CD4-positive, alpha-beta T cell treated with Interleukin-6 for 4 hours (primary cell): ENCODE results near the gene EFNA5.
A peak's percentile ranks its signal among the peaks of the same experiment; 100 is the strongest.

Experiments used
- DNase-seq: peaks from one replicate; pipeline ENCODE4 v3.0.0-alpha.2; 2020; ENCODE audit warnings: mixed read lengths

EFNA5 gene

DNA sequence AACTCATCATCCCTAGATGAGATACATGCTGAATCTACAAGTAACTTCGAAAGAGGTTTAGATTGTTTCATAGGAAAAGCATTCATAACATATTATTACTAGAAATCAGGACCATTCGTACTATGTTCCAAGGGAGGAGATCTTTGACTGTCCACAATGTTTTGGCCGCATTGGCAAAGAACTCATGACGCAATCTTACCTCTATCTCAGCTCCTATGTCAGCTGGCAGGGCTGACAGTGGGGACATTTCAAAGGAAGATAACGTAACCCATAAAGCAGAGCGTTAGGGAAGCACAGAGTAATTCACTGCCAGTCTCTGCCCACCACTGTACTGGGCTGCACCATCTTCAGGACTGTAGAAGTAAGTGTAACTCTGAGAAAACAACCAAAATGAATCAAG lies 69.7 kb downstream of the EFNA5 start:
- no peak for DNase-seq

DNA sequence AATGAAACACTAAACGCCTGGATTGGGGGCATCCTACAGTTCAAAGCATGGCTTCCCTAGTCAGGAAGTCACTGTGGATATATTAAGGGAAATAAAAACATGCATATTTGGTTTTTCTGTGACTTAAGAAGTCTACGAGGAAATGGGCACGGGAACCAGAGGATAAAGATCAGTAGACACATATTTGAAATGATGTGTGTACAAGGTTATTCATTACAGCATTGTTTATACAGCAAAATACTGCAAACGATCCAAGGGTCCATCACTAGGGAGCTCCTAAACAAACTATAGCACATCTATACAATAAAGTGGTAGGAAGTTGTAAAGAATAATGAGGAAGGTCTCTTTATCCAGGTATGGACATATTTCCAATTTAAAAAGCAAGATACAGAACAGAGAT lies 71.8 kb downstream of the EFNA5 start:
- DNase-seq: no peak

DNA sequence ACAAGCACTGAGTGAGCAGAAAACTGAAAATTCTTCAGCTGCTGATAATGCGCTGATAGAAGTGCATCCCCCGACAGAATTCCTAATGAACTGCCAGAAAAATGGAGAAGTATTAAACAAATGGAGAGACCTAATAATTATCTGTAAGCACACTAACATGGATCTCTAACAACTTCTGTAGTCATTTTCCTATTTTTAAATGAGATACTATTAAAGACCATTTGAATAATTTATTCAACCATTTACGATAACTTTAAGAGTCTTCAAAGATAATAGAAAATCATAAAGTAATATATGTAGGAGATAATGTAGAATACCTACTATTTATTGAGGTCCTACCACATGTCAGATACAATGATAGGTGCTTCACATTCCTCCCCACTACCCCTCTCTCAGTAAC lies 72.9 kb downstream of the EFNA5 start:
- DNase-seq: no peak

DNA sequence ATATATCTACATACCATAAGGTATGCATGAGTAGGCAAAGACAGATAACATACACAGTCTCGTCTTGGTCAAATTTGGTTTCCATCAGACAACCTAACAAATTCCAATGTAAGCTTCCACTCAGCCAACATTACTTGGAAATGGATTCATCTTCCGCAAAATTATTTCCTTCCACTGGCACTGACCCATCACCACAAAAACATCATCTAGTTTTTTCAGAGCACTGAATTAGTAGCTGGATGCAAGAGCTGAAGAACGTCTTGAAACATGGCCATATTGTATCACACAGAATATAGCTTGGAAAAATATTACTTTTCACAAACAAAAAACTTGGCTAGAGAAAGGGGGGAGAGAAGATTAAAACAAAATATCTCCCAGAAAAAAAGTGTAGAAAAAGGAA lies 73.5 kb downstream of the EFNA5 start:
- no peak for DNase-seq

DNA sequence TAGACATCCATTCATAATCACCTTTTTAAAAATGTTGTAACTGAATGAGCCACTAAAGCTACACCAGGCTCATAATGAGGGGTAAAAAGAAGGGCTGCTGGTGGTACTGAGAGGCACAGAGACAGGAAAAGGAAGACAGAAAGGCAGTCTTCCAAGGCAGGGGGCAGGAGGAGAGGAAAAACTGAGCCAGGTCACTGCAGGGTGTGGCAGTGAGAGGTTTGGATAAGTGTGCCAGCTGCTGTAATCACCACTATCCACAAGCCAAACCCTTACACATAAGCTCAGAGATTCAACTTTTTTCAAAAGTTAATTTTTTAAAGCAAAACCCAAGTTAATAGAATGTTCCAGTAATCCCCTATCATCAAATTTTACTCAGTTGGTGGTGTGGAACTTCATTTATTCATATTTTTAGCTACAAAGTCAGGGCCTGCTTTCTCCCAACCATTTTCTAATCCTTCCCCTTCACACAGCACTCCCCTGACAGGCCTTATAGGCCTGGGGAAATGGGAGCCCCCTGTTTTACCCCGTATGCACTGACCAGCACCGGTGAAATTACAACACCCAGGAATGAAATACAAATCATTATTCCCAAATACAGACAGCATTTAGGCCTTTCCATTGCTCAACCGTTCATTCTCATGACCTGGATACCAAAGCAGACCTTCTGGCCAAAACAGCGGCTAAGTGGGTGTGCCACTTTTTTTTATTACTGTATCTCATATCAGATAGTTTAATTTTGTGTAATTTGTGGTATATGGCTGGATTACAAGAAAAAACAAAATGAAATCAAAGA lies 76.3 kb downstream of the EFNA5 start:
- DNase-seq: no peak

DNA sequence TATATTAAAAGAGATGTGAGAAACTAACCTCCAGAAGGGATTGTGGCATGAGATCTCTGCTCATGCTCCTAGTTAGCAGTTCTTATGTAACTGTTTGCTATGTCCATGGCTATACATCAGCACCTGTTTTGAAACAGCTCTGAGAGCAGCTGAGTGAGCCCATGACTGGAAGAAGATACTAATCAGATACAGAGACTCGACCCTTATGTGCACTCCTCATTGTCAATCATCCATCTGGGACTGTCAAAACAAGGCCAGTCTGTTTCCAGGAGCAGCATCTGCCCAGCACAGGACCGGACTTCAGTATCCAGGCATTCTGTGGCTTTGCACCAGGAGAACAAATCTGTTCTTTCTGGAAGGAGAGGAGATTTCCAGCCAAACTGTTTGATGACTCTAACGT lies 77.7 kb downstream of the EFNA5 start:
- DNase-seq: no peak

DNA sequence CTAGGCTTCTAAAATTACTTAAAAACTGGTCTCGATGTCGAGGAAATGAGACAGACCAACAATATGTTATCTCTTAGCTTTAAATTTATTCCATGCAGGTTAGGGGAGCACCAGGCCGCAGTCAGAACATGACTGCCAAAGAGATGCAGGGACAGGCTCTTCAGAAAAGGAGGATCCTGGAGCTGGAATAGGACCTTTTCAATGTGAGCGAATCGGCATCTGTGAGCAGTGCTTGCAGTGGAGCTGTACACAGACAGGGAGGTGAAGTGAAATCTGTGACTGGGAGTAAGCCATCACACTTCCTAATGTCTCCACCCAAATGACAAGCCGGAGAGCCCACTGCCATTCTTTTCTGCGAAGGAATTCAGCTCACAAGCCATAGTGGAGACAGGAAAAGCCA lies 78.2 kb downstream of the EFNA5 start:
- no peak for DNase-seq

DNA sequence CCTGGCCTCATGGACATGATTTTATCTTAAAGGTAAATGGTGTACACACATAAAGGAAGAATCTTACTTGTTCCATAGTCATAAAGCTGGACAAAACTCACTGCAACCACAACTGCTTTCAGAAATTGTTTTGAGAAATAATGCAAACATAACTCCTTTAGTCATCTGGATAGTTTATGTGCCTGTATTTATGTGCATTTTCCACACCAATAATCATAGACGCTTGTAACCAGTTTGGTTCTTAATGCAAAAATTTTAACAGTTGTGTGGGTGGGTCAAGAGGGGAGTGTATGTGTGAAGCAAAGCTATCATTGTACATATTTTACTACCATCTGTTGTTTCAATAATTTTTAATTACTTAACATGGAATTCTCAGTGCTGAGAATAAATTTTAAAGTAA lies 80.1 kb downstream of the EFNA5 start:
- DNase-seq: no peak

DNA sequence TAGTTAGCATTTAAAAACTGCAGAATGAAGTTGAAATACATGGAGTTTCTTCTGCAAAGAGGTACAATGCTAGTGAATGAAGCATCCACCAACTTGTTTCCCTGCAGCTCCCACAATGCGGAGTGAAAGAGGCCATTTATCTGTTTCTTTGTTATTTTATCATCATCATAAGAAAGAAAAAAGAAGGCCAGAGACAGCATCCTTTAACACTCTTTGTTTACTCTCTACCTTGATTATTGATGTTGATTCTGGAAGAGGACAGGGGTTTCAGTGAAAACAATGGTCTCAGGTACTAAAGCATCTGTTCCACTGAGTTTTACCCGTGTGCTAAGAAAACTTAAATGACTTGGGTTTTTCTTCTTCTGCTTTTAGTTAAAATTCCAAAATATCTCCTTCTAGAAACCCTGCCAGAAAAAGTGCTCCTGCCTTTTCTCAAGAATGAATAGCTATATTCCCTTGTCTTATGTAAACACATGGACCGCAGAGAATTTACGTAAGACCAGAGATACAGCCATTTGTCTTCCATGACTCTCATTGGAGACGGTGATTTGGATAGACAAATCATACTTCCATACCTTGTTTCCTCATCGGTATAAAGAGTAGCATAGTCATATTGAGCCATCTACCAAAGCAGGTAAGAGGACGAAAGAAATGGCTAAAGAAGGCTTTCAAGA lies 81.1 kb downstream of the EFNA5 start:
- DNase-seq: no peak

DNA sequence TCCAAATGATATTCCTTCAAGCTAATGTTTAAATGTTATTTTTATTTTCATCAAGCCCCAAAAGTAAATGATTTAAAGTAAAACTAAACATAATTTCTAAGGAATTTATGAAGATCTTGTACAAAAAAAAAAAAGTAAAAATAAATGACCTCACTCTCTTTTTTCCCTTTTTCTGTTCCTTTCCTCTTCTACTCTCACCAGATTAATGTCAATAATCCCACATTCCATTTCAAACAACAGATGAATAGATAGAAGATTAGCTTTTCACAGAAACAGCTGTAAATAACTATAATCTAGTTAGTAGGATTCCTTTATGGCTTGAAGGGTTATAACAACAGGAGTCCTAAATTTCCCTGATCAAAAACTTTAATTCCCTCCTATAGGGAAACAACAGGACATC lies 88.1 kb downstream of the EFNA5 start:
- DNase-seq: no peak

DNA sequence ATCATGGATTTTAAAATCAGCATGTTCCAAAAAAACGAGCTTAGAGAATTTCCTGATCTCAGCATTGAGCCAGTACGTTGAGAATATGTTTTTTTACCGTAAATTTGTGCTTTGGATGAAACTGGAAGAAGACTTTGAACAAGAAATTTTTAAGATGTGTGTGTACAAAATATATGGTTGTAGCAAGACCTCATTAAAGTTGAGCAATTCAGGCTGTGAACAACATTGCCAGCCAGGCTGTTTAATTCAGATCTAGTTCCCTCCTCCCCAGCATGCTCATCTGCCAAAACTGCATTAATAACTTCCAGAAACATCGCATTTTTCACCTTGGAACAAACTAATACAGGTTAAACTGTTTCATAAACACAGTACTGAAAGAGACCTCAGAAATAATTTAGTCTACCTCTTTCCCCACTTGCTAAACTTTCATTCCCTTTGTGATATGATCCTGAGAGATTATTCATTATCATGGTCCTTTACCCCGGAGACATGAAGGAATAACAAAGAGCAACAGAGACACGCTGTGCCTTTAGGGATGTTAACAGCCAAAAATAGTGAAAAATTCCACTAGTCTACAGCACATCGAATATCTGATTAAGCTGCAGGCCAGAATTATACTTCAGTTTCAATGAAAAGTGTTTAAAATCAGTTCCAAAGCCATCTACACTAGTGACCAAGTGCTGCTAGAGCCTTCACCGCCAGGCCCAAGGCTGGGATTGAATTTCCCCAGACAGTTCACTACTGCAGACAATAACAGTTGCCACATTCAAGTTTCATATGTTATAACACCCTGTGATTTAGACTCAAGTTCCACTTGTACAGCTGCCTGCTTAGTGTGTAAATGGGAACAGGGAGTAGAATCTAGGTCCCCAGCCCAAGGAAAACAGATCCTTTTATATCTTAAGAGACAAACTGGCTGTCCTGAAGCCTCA lies 89.6 kb downstream of the EFNA5 start:
- no peak for DNase-seq

DNA sequence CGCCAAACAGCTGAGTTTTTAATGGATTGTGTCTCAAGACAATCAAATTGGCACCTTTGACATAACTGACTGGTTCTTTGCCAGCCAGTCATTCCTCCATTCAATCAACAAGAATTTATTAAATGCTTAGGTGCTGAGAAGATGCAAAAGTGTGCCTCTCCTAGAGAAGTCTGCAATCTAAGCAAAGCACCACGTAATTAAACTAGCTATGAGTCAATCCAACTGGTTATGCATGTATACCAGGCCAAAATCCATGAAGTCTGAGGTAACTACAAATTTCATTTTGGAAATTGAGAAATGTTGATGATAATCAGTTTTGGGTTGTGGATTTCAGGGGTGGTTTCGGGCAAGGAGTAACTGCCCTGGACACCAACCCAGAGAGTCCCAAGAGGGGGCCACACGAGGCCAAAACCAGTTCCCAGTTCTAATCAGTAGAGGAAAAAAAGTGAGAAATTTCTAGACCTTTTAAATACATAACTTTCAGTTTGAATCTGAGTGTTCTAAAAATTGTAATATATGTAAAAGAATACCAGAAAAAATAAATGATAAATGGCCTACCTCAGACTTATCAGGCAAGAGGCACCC lies 92.6 kb downstream of the EFNA5 start:
- DNase-seq: no peak

DNA sequence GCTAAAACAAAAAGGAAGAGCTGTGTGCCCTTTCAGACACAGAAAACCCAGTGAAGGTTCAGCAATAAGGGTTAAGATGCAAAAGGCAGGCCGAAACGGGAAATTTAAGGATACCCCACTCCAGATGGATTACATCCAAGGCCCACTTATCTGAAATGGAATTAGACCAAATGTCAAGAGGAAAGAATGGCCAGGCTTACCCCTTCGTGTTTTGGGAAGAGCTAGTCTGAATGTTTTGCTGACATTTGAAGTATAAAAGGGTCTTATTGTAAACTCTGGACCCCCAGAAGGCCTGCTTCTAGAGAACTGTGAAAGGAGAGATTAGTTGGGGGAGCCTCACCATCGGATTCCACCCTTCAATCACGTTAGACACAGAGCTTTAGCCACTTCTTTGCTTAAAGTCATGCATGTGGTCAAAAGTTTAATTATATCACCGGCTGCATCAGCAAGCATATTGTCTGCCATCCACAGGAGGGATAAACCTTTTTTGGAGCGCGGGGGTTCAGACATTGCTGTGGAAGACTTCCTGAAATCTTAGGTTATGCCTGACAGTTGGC lies 93.3 kb downstream of the EFNA5 start:
- DNase-seq: no peak

DNA sequence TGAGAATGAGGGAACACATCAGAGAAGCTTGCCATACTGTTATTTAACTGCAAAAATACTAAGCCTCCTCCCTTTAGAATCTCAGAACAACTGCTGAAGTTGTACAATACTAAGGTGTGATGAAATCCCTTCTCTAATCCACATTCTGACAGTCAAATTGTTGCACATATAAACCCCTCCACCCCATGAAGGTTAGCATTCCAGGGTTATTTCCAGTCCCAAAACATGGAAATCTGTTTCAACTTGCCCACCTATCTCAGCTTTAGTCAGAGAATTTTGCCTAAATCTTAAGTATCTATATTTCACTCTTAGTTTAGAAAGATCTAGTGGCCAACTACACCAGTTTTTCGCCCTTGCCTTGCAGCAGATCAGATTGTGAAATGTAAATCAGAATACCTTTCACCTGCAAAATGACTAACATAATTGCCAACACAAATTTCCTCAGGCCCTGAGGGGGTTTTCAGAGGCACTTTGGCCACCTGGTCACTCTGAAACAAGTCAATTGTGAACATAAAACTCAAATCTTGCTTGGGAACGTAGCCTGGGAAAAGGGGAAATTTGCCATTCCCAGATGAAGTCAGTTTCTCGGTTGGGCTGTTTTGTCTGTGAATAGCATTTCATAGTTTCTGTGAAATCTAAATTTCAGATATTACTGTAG lies 93.9 kb downstream of the EFNA5 start:
- DNase-seq: no peak

DNA sequence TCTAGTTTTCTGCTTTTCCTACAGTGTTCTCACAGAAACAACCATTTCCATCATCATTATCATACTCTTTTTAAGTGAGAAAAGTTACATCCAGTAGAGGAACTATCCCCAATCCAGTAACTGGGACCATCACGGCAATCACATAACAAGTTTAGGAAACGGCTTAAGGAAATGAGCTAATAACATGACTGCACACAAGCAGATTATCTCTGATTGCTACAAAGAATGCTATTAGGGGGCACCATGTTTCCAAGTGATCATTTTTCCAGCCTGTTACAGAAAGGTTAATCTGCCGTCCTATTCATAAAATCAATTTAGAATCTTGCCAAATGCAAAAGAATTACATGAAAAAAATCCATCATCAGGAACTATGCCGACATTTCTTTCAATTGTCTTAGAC lies 94.6 kb downstream of the EFNA5 start:
- DNase-seq: no peak

DNA sequence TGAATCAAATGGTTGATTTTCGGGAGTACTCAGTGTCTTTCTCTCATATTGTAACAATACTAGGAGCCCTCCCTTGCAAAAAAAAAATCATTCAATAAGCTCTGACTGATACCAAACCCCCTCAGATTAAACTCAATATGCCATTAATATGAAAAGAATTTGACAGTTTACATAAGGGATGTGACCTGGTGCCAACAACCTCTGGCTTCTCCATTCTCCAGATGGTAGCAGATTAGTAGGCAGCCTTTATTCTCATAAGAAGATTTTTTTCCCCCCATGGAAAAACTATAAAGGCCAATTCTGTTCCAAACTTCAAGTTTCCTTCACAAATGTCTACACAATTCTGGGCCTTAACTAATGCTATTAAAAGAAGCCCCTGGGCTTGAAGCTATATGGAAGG lies 96.5 kb downstream of the EFNA5 start:
- no peak for DNase-seq

DNA sequence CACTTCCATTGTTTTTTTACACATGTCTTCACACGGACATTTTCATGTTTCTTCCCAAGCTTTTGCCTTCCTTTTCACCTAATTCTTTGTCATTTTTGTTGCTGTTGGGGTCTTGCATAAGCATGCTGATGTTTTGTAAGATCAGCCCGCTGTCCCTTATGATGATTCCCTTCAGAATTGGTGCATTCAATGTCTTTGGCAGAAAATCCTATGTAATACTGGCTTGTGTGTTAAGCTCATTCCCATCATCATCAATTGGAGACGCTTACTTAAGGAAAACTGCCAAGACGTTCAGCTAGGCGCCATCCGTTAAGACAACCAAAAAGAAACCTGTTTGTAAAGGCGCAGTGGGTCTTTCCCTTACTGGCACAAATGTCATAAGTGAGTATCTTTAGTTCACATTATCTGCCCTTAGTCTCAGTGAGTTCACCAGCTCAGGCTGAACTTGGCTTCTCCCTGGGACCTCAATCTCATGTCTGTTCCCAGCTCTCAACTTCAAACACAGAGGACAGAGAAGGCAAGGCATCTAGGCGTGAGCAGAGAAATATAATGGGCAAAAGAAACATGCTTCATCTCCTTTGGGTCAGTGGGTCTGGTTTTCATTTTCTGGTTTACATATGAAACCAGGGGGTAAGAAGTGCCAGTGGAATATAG lies 97.9 kb downstream of the EFNA5 start:
- no peak for DNase-seq

DNA sequence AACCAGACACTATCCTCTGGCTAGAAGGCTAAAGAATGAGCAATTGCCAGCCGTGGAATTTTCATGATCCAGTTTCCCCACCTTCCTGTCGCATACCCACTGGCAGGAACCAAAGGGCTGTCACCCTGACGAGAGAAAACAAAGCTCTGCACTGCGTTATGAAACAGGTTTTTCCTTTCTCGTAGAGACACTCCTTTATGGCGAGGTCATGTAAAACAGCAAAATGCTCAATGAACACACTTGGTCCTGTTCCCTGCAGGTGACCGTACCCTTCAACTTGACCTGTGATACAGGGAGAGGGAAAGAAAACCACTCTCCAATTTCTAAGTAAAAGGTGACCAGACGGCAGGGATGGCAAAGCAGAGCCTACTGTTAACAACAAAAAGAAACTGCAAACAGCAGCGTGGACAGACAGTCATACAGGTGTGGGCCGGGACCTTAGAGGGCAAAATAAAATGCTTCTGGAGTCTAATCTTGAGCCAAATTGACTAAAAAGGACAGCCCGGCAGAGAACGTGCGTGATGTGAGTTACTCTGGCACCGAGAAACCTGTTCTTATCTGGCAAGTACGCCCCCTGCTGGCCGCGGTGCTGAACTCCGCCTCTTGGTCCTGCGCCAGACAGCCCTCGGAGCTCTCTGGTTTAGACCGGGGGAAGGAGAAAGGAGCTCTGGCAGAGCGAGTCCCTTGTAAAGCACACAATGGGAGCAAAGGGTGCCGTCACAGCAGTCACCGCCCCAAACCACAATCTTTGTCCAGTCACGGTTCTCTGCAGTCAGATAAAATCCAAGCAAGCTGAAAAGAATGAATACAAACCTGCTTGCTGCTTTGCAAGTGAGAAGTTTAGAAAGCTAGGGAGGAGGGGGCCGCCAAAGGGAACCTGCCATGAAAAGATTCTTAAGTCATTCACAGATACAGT lies 98.9 kb downstream of the EFNA5 start:
- DNase-seq: peak; percentile 84

DNA sequence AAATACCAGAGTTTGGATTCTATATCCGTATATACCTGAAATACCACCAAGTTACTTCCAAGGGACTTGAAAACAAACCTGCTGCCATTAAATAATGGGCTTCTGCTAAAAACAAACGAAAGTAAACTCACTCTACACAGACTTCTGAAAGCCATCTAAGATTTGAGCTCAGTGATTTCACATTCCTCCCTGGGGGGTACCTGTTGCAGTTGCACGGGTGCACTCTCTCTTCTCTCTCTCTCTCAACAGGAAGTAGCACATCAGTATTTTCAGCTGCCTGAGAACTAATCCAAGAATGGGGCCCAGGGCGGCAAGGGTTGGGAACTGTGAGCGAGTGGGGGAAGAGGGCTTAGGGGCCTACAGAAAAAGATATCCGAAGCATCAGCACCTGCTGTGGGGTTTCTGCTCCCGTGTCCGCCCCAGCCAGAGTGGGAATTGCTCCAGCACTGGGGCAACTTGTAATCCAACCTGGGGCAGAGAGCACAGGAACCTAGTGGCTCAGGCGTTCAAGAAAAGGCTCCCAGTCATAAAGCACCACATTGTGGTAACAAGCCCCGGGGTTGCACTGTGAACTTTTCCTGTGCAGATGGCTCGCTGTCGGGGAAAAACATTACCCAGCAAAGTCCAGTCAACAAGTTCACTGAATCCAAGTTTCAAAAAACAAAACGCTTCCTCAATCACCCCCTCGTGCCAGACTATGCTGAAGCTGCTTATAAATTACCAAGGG lies 99.8 kb downstream of the EFNA5 start:
- DNase-seq: peak; percentile 3

DNA sequence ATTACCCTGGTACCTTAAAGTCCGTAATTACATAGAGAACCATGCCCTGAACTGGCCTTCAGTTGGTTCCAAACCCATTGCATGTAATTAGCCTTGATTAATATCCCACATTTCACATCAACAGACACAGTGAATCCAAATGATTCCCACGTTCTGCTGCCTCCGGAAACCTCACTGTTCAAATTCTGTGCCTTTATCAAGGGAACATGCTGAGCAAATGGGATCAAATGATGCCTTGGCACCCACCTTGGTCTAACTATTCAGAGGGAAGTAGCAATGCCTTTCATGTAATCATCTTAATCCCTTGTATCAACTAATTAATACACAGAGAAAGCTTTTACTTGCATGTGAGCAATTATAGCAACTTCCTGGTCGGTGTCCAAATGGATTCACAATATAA lies 100.6 kb downstream of the EFNA5 start:
- no peak for DNase-seq
